Osteoblast (primary cell): ENCODE data around the gene SP4. TPM values are rescaled to one million over a fixed set of nuclear protein-coding genes. Genes with fewer than 3 reads are reported as not detected.

Experiments
- DNase-seq: peaks from one replicate; pipeline ENCODE4 v3.0.0; 2011; ENCODE audit warnings: low spot score, mixed read lengths; ENCODE audit not compliant: insufficient read length; ENCODE audit errors: missing footprints
- H2AFZ ChIP-seq: 2 replicates; pipeline ENCODE4 v1.6.0; 2011; ENCODE audit warnings: mild to moderate bottlenecking, low read length
- H3K27ac ChIP-seq: 2 replicates; pipeline ENCODE4 v1.5.1; 2011; ENCODE audit warnings: mild to moderate bottlenecking, low read depth, low read length, moderate library complexity
- H3K27me3 ChIP-seq: 2 replicates; pipeline ENCODE4 v1.6.0; 2012; ENCODE audit warnings: mild to moderate bottlenecking, control low read depth, inconsistent platforms, low read length, moderate library complexity; ENCODE audit not compliant: insufficient read depth
- H3K36me3 ChIP-seq: 2 replicates; pipeline ENCODE4 v1.5.1; 2011; ENCODE audit warnings: mild to moderate bottlenecking, low read length, control low read depth, moderate library complexity; ENCODE audit not compliant: insufficient read depth
- H3K4me1 ChIP-seq: 2 replicates; pipeline ENCODE4 v1.5.1; 2011; ENCODE audit warnings: mild to moderate bottlenecking, low read length, control low read depth, moderate library complexity; ENCODE audit not compliant: insufficient read depth
- H3K4me2 ChIP-seq: 2 replicates; pipeline ENCODE4 v1.6.0; 2011; ENCODE audit warnings: mild to moderate bottlenecking, low read length; ENCODE audit not compliant: insufficient read depth
- H3K4me3 ChIP-seq: fragments of 200-600 bp; sonication (generic); 3 replicates; pipeline ENCODE4 v1.5.1; 2012; ENCODE audit warnings: mild to moderate bottlenecking, low read length, inconsistent platforms; ENCODE audit not compliant: insufficient read depth
- H3K79me2 ChIP-seq: 2 replicates; pipeline ENCODE4 v1.6.0; 2012; ENCODE audit warnings: mild to moderate bottlenecking, low read length, control low read depth, inconsistent platforms; ENCODE audit not compliant: insufficient read depth
- H3K9me3 ChIP-seq: 2 replicates; pipeline ENCODE4 v1.5.1; 2011; ENCODE audit warnings: low read depth, low read length, control low read depth
- H4K20me1 ChIP-seq: 2 replicates; pipeline ENCODE4 v1.6.0; 2012; ENCODE audit warnings: mild to moderate bottlenecking, low read length, control low read depth; ENCODE audit not compliant: insufficient read depth
- total RNA-seq: library from RNA; depleted of rRNA; stranded (reverse); fragments of >200 nt; gene quantifications from 2 replicates; pipeline ENCODE4 v1.2.3, GENCODE V29; 2012
- TF ChIP-seq, protein P1 (sequence below): IDR thresholded peaks from 2 replicates; pipeline ENCODE4 v1.5.1; 2011; ENCODE audit warnings: mild to moderate bottlenecking, low read depth, low read length, moderate library complexity; ENCODE audit errors: extremely low read depth

Gene SP4
- total RNA-seq, 1 donor: 5.1 TPM

DNA sequence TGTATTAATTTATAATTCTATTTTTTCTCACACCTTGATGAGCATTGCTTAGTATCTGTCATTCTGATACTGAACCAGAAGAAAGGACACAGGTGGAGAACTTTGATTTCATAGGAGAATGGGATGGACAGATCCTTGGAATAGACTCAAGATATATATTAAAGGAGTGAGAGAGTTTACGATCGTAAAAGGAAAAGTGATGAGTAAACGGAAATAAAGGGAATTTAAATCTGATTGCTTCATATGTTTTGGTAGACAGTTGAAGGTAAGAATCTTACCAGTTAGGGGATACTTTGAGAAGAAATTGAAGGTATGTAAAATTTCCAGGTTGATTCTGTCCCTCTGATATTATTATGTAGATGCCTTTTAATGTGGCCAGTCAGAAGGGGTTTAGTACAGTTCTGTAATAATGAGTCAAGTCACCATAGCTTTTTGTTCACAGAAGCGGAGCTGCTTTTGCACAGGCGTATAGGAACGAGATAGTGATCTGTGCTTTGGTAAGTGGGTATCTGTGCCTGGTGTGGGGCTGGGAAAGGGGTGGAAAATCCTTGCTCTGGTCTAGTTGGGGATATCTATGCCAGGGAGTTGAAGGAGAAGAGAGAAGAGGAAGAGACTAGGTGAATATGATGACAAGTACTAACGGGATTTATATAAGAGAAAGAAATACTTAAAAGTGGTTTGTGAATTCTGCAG, 15.4 kb downstream of the SP4 start:
- Histone ChIP-seq H3K27me3 (no peaks in the 10 kb centered on the region), H3K4me3 (no peak overlapping the region), H3K9me3 (no peaks in the 10 kb centered on the region), H3K36me3 (no peaks in the 10 kb centered on the region), H3K4me1 (no peaks in the 10 kb centered on the region), H3K27ac (no peak overlapping the region), H4K20me1 (no peaks in the 10 kb centered on the region), H2AFZ (no peak overlapping the region), H3K79me2 (no peaks in the 10 kb centered on the region), H3K4me2 (no peak overlapping the region)
- DNase-seq: no peak
- TF ChIP-seq, protein P1, sequence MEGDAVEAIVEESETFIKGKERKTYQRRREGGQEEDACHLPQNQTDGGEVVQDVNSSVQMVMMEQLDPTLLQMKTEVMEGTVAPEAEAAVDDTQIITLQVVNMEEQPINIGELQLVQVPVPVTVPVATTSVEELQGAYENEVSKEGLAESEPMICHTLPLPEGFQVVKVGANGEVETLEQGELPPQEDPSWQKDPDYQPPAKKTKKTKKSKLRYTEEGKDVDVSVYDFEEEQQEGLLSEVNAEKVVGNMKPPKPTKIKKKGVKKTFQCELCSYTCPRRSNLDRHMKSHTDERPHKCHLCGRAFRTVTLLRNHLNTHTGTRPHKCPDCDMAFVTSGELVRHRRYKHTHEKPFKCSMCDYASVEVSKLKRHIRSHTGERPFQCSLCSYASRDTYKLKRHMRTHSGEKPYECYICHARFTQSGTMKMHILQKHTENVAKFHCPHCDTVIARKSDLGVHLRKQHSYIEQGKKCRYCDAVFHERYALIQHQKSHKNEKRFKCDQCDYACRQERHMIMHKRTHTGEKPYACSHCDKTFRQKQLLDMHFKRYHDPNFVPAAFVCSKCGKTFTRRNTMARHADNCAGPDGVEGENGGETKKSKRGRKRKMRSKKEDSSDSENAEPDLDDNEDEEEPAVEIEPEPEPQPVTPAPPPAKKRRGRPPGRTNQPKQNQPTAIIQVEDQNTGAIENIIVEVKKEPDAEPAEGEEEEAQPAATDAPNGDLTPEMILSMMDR: no peak

DNA sequence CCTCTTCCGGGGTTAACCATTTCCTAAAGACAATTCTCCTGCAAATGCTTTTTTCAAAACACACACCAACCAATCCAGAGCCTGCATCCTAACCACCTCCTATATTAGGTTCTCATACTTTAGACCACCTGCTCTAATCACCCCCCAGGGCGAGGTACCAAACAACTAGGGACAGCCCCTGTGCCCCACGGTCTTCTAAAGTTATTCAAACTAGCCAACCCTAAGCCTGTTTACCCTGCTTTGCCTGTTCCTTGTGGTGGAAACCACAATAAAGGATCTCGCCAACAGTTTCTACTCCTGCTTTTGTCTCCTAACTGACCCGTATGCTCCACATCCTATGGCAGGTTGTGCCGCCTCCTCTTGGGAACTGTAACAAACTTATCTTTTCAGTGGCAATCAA, 21.1 kb downstream of the SP4 start:
- no peaks in the 10 kb centered on the region for H3K4me1 ChIP-seq
- TF ChIP-seq, protein P1: no peak
- H3K36me3 ChIP-seq: peaks cover 2% of the 10 kb centered on the region
- no peaks in the 10 kb centered on the region for H4K20me1 ChIP-seq
- H3K27ac ChIP-seq: no peak overlapping the region
- H3K79me2 ChIP-seq: no peaks in the 10 kb centered on the region
- H3K4me3 ChIP-seq: no peak overlapping the region
- no peak overlapping the region for H2AFZ ChIP-seq
- H3K27me3 ChIP-seq: no peaks in the 10 kb centered on the region
- no peak for DNase-seq
- H3K4me2 ChIP-seq: no peak overlapping the region
- peaks cover 2% of the 10 kb centered on the region for H3K9me3 ChIP-seq

DNA sequence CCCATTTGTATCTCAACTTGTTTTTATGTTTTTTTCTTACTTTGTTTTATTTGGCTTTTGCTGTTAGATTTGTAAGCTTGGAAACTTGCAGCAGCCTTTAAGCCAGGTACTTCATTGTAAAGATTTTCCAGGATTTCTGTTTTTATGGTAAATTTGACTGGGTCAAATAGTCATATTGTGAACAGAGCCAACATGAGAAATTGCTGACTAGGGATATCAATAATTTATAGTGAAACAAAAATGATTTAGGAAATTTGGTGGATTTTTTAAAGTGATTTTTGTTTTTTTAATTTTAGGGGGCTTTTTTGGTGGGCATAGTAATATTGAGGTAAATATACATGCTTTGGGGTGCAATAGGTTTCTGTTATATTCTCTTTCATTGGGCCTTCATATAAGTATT, 22.2 kb downstream of the SP4 start:
- DNase-seq: no peak
- Histone ChIP-seq H4K20me1 (no peaks in the 10 kb centered on the region), H3K79me2 (no peaks in the 10 kb centered on the region), H3K36me3 (peaks cover 3% of the 10 kb centered on the region), H2AFZ (no peak overlapping the region), H3K4me3 (no peak overlapping the region), H3K4me2 (no peak overlapping the region), H3K9me3 (peaks cover 2% of the 10 kb centered on the region), H3K27me3 (no peaks in the 10 kb centered on the region), H3K27ac (no peak overlapping the region), H3K4me1 (no peaks in the 10 kb centered on the region)
- TF ChIP-seq, protein P1: no peak

DNA sequence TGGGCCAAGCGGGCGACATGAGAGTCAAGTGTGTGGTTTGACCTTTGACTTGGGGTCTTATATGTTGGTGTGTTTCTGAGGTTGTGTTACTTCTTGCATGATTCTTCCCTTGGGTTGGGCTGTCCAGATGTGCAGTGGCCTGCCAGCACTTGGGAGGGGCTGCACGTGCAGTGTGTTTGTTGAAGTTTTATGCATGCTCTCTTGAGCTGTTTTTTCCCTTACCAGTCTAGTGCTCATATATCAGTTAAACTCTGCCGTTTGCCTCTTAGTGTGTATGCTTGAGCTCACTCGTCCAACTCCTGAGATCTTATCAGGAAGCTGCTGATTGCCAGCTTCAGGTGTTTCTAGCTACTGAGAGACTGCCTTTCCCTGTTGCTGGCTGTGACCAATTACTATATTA, 23.1 kb downstream of the SP4 start:
- DNase-seq: no peak
- TF ChIP-seq, protein P1: no peak
- Histone ChIP-seq H3K36me3 (peaks cover 3% of the 10 kb centered on the region), H2AFZ (no peak overlapping the region), H3K79me2 (no peaks in the 10 kb centered on the region), H3K4me1 (no peaks in the 10 kb centered on the region), H3K4me2 (no peak overlapping the region), H4K20me1 (no peaks in the 10 kb centered on the region), H3K9me3 (peaks cover 2% of the 10 kb centered on the region), H3K27me3 (no peaks in the 10 kb centered on the region), H3K27ac (no peak overlapping the region), H3K4me3 (no peak overlapping the region)
